ENCODE results near the gene RPL3. TPM values are rescaled to one million over a fixed set of nuclear protein-coding genes. Genes with fewer than 3 reads are reported as not detected.

Gene RPL3
- total RNA-seq, 2 experiments from 2014 or later = 2,644 to 2,715 TPM

- ChIA-PET POLR2A (interaction anchor here (1.2 to 3.2 kb wide), 3 partner anchors 11 to 200 kb away, joined by 4 to 17 read pairs (median 10); partner anchors contain the start of genes ATF4 and CBX7), CTCF (interaction anchor here (0.8 to 6.8 kb wide), 5 partner anchors 12 to 178 kb away, joined by 3 to 50 read pairs (median 3); partner anchors contain the start of gene TAB1)
Measured at GRCh38 chr22:39320616-39321029, 1.2 kb upstream of the RPL3 start.

- ChIA-PET CTCF (interaction anchor here (0.6 to 6.8 kb wide), 7 partner anchors 12 to 448 kb away, joined by 3 to 50 read pairs (median 3); no protein-coding TSS in a partner anchor), POLR2A (interaction anchor here (0.7 to 3.2 kb wide), 15 partner anchors 8 to 204 kb away, joined by 3 to 17 read pairs (median 5); partner anchors contain the start of genes ATF4, CBX7, MIEF1 and SYNGR1)
Measured at GRCh38 chr22:39318507-39319283, 728 bp downstream of the RPL3 start.

- CTCF ChIA-PET = interaction anchor here (0.6 to 6.8 kb wide), 8 partner anchors 11 to 447 kb away, joined by 3 to 50 read pairs (median 3); no protein-coding TSS in a partner anchor
- POLR2A ChIA-PET = interaction anchor here (1.0 to 3.2 kb wide), 12 partner anchors 8 to 205 kb away, joined by 3 to 17 read pairs (median 6); partner anchors contain the start of genes ATF4, CBX7, MIEF1 and TAB1
Measured at GRCh38 chr22:39317775-39318506, 1.5 kb downstream of the RPL3 start.

- ChIA-PET POLR2A (interaction anchor here (0.6 to 3.2 kb wide), 9 partner anchors 15 to 205 kb away, joined by 3 to 11 read pairs (median 4); partner anchors contain the start of genes ATF4, CBX7 and TAB1), CTCF (interaction anchor here (0.6 to 6.8 kb wide), 7 partner anchors 11 to 448 kb away, joined by 3 to 50 read pairs (median 4); no protein-coding TSS in a partner anchor)
Measured at GRCh38 chr22:39317084-39317774, 2.2 kb downstream of the RPL3 start.

- POLR2A ChIA-PET = interaction anchor here (0.6 to 1.8 kb wide), 8 partner anchors 72 to 206 kb away, joined by 3 to 7 read pairs (median 4); partner anchors contain the start of genes ATF4 and CBX7
- CTCF ChIA-PET = interaction anchor here (0.6 to 6.8 kb wide), 17 partner anchors 10 to 447 kb away, joined by 3 to 50 read pairs (median 4); partner anchors contain the start of gene CBX6
Measured at GRCh38 chr22:39316440-39317083, 2.9 kb downstream of the RPL3 start.

GRCh38 chr22:39315389-39315788 is 4.0 kb downstream of the RPL3 start:
- CTCF ChIA-PET = interaction anchor here (0.7 to 6.8 kb wide), 11 partner anchors 9 to 444 kb away, joined by 3 to 50 read pairs (median 4); partner anchors contain the start of gene CBX6
- POLR2A ChIA-PET = interaction anchor here (0.6 to 1.5 kb wide), 2 partner anchors 144 to 172 kb away, joined by 4 to 6 read pairs; no protein-coding TSS in a partner anchor

GRCh38 chr22:39314251-39314971 is 5.0 kb downstream of the RPL3 start:
- CTCF ChIA-PET = interaction anchor here (6.8 kb wide), 1 partner anchor 145 kb away, joined by 50 read pairs; no protein-coding TSS in a partner anchor
- POLR2A ChIA-PET = interaction anchor here (0.6 to 0.9 kb wide), 3 partner anchors 124 to 209 kb away, joined by 3 to 4 read pairs (median 4); partner anchors contain the start of gene ATF4

- POLR2A ChIA-PET = interaction anchor here (0.9 kb wide), 1 partner anchor 210 kb away, joined by 4 read pairs; no protein-coding TSS in a partner anchor
- CTCF ChIA-PET = interaction anchor here (4.6 to 6.8 kb wide), 2 partner anchors 142 to 144 kb away, joined by 50 to 53 read pairs; no protein-coding TSS in a partner anchor
Measured at GRCh38 chr22:39313258-39314001, 6.0 kb downstream of the RPL3 start.

GRCh38 chr22:39312410-39312809 is 7.0 kb downstream of the RPL3 start:
- CTCF ChIA-PET = interaction anchor here (1.2 to 4.6 kb wide), 2 partner anchors 14 to 141 kb away, joined by 3 to 53 read pairs; no protein-coding TSS in a partner anchor
- POLR2A ChIA-PET = interaction anchor here (1.3 to 2.7 kb wide), 2 partner anchors 142 to 159 kb away, joined by 3 to 12 read pairs; no protein-coding TSS in a partner anchor

- CTCF ChIA-PET = interaction anchor here (0.6 to 4.6 kb wide), 8 partner anchors 8 to 1858 kb away, joined by 3 to 53 read pairs (median 4); partner anchors contain the start of gene RPL3
- POLR2A ChIA-PET = interaction anchor here (0.6 to 2.7 kb wide), 5 partner anchors 7 to 307 kb away, joined by 3 to 15 read pairs (median 8); partner anchors contain the start of gene RPL3
Measured at GRCh38 chr22:39311592-39312400, 7.6 kb downstream of the RPL3 start.

- ChIA-PET POLR2A (interaction anchor here (1.5 to 2.7 kb wide), 3 partner anchors 9 to 140 kb away, joined by 8 to 15 read pairs (median 12); partner anchors contain the start of gene RPL3), CTCF (interaction anchor here (1.2 to 4.6 kb wide), 3 partner anchors 10 to 139 kb away, joined by 4 to 53 read pairs (median 7); no protein-coding TSS in a partner anchor)
Measured at GRCh38 chr22:39309881-39310714, 9.3 kb downstream of the RPL3 start.

- CTCF ChIA-PET = interaction anchor here (0.6 to 4.6 kb wide), 4 partner anchors 9 to 138 kb away, joined by 4 to 53 read pairs (median 6); no protein-coding TSS in a partner anchor
- POLR2A ChIA-PET = interaction anchor here (2.5 kb wide), 1 partner anchor 9 kb away, joined by 15 read pairs; the partner anchor contains the start of gene RPL3
Measured at GRCh38 chr22:39309364-39309861, 10.0 kb downstream of the RPL3 start.

GRCh38 chr22:39308614-39309363 is 10.6 kb downstream of the RPL3 start:
- CTCF ChIA-PET = interaction anchor here (0.6 to 4.6 kb wide), 3 partner anchors 92 to 137 kb away, joined by 4 to 53 read pairs (median 5); no protein-coding TSS in a partner anchor
- POLR2A ChIA-PET = interaction anchor here (2.5 kb wide), 1 partner anchor 10 kb away, joined by 15 read pairs; the partner anchor contains the start of gene RPL3
